ENCODE measurements around the gene CARD19. TPM values are rescaled to one million over a fixed set of nuclear protein-coding genes. Genes with fewer than 3 reads are reported as not detected.

Gene CARD19
- total RNA-seq, 1 donor, result 38.9 TPM

DNA sequence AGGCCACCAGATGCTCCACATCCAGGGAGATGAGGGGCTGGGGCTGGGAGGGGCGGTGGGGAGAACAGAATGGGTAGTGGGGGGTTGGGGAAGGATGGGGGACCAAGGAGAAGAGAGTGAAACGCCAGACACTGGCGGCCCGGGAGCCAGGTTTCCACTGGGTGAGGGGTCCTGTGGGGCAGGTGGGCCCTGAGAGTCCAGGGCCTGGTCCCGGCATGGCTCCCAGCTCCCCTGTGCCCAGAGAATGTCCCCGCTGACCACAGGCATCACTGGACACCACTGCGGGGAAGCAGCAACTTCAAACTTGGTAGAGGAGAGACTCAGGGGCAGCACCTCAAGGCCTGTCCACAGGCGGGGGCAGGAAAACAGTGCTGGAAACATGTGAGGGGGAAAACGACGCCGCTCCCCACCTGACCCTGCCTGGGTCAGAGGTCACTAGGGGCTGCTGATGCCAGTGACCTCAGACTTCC lies 24.9 kb downstream of the CARD19 start:
- H3K4me3 ChIP-seq (ENCODE audit: low read depth, low read length), result no peak overlapping the region
- TF ChIP-seq CTCF (IDR thresholded peaks at IDR 0.05; ENCODE audit: insufficient read depth, low read length), result no peak
- DNase-seq (ENCODE audit: low read depth), result no peak

- H3K4me3 ChIP-seq (ENCODE audit: low read depth, low read length), result no peak overlapping the region
- DNase-seq (ENCODE audit: low read depth), result no peak
- TF ChIP-seq CTCF (IDR thresholded peaks at IDR 0.05; ENCODE audit: insufficient read depth, low read length), result no peak
These were observed 25.6 kb downstream of the CARD19 start for GRCh38 chr9:93121316-93122241.

GRCh38 chr9:93122721-93123221 lies 26.8 kb downstream of the CARD19 start:
- no peak for TF ChIP-seq CTCF (IDR thresholded peaks at IDR 0.05; ENCODE audit: insufficient read depth, low read length)
- no peak overlapping the region for H3K4me3 ChIP-seq (ENCODE audit: low read depth, low read length)
- DNase-seq (ENCODE audit: low read depth), result no peak

DNA sequence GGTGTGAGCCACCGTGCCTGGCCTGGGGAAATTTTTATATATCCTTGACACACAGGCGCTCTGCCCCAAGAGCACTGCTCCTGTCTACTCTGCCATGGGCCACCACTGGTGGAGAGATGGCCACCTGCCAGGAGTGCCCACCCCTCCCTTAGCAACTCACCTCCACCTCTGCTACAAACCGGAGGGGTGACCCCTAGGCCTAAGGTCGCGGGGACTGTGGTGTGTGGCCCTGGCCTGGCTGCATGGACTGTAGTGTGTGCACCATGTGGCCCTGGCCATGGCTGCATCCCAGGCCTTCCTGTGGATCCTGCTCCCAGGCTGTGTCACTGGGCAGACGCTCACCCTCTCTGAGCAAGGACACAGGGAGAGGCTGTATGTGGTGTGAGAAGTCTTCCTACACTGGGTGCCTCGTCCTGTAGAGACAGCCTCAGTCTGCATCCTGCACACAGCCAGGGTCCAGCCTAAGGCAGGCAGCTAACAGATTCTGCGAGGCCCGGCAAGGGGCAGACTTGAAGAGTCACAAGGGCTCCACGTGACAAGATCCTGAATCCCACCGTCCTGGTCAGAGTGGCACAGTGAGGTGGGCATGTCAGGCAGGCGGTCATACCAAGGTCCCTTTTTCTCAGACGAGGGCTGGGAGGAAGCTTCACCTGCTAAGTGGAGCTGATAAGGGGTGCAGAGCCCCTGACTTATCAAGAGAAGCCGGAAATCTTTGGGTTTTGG lies 27.7 kb downstream of the CARD19 start:
- H3K4me3 ChIP-seq (ENCODE audit: low read depth, low read length), result no peak overlapping the region
- TF ChIP-seq CTCF (IDR thresholded peaks at IDR 0.05; ENCODE audit: insufficient read depth, low read length), result no peak
- DNase-seq (ENCODE audit: low read depth), result no peak

- no peak overlapping the region for H3K4me3 ChIP-seq (ENCODE audit: low read depth, low read length)
- no peak for TF ChIP-seq CTCF (IDR thresholded peaks at IDR 0.05; ENCODE audit: insufficient read depth, low read length)
- no peak for DNase-seq (ENCODE audit: low read depth)
These were observed 28.8 kb downstream of the CARD19 start for GRCh38 chr9:93124793-93125192.

DNA sequence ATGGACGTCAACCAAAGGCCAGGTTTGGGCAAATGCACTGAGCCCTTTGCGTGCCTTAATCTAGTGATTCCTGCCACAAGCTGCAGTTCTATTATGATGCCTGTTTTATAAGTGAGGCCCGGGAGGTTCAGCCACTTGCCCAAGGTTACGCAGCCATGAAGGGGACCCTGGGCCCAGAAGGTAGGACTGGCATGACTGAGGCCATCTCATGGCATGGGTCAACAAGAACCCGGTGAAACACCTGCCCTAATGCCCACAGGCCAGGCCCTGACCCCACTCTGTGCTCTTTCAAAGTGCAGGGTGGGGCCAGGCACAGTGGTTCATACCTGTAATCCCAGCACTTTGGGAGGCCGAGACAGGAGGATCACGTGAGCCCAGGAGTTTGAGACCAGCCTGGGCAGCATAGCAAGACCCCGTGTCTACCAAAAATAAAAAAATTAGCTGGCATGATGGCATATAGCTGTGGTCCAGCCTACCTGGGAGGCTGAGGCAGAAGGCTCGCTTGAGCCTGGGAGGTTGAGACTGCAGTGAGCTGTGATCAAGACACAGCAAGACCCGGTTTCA lies 29.4 kb downstream of the CARD19 start:
- no peak overlapping the region for H3K4me3 ChIP-seq (ENCODE audit: low read depth, low read length)
- TF ChIP-seq CTCF (IDR thresholded peaks at IDR 0.05; ENCODE audit: insufficient read depth, low read length), result no peak
- DNase-seq (ENCODE audit: low read depth), result no peak

Data from fibroblast of the aortic adventitia (primary cell).